ENCODE results near the gene SMURF1.

SMURF1 gene

GRCh38 chr7:99143853-99144672 lies at the start of gene SMURF1:
Gene SMURF1 (minus strand): TSS chr7:99144108. CDS start chr7:99143780, 328 bp downstream.
- H3K27ac ChIP-seq: peak within 1 kb of the TSS; percentile 95
- TF ChIP-seq ZFX (IDR thresholded peaks at IDR 0.05; ENCODE audit: borderline replicate concordance) (no peak), CTCF (IDR thresholded peaks at IDR 0.05) (no peak)

- H3K27ac ChIP-seq: no peak overlapping the region
- TF ChIP-seq CTCF (IDR thresholded peaks at IDR 0.05): no peak
- TF ChIP-seq ZFX (IDR thresholded peaks at IDR 0.05; ENCODE audit: borderline replicate concordance): no peak
Measured at GRCh38 chr7:99191869-99192596, 48.1 kb upstream of the SMURF1 start.

GRCh38 chr7:99190359-99191009 lies 46.6 kb upstream of the SMURF1 start:
- no peak for TF ChIP-seq CTCF (IDR thresholded peaks at IDR 0.05)
- TF ChIP-seq ZFX (IDR thresholded peaks at IDR 0.05; ENCODE audit: borderline replicate concordance): no peak

GRCh38 chr7:99189222-99189621 lies 45.3 kb upstream of the SMURF1 start:
- no peak overlapping the region for H3K27ac ChIP-seq
- TF ChIP-seq CTCF (IDR thresholded peaks at IDR 0.05) (no peak), ZFX (IDR thresholded peaks at IDR 0.05; ENCODE audit: borderline replicate concordance) (no peak)

More at GRCh38 chr7:99190359-99191009, 46.6 kb upstream of the SMURF1 start:
- H3K27ac ChIP-seq: no peak overlapping the region

GRCh38 chr7:99188221-99188620 lies 44.3 kb upstream of the SMURF1 start:
- no peak overlapping the region for H3K27ac ChIP-seq
- TF ChIP-seq CTCF (IDR thresholded peaks at IDR 0.05) (no peak), ZFX (IDR thresholded peaks at IDR 0.05; ENCODE audit: borderline replicate concordance) (no peak)

GRCh38 chr7:99184532-99185218 lies 40.8 kb upstream of the SMURF1 start:
- H3K27ac ChIP-seq: no peak overlapping the region
- TF ChIP-seq CTCF (IDR thresholded peaks at IDR 0.05) (no peak), ZFX (IDR thresholded peaks at IDR 0.05; ENCODE audit: borderline replicate concordance) (no peak)
